Hepatocyte (in vitro differentiated cells): ENCODE results near the gene ZNF697. TPM values are rescaled to one million over a fixed set of nuclear protein-coding genes. Genes with fewer than 3 reads are reported as not detected.

Experiments used
- DNase-seq: peaks from one replicate; pipeline ENCODE4 v3.0.0-alpha.2; 2016; ENCODE audit warnings: low spot score
- H2AFZ ChIP-seq: fragments of 200-600 bp; sonication (generic); 2 replicates; pipeline ENCODE4 v1.6.0; 2016; ENCODE audit warnings: antibody characterized with exemption, mild to moderate bottlenecking
- H3K27ac ChIP-seq: fragments of 200-600 bp; sonication (generic); 2 replicates; pipeline ENCODE4 v1.5.1; 2016; ENCODE audit warnings: mild to moderate bottlenecking
- H3K27me3 ChIP-seq: fragments of 200-600 bp; sonication (generic); 2 replicates; pipeline ENCODE4 v1.6.1; 2016
- H3K36me3 ChIP-seq: fragments of 200-600 bp; sonication (generic); replicated peaks from 2 replicates; pipeline ENCODE4 v1.5.1; 2016; ENCODE audit warnings: low read depth; ENCODE audit not compliant: insufficient read depth
- H3K4me1 ChIP-seq: fragments of 200-600 bp; sonication (generic); 2 replicates; pipeline ENCODE4 v1.5.1; 2016; ENCODE audit warnings: mild to moderate bottlenecking, moderate library complexity; ENCODE audit not compliant: insufficient read depth
- H3K4me2 ChIP-seq: fragments of 200-600 bp; sonication (generic); 2 replicates; pipeline ENCODE4 v1.6.0; 2016
- H3K4me3 ChIP-seq: fragments of 200-600 bp; sonication (generic); 2 replicates; pipeline ENCODE4 v1.5.1; 2016; ENCODE audit warnings: mild to moderate bottlenecking
- H3K79me2 ChIP-seq: fragments of 200-600 bp; sonication (generic); 2 replicates; pipeline ENCODE4 v1.6.0; 2017; ENCODE audit warnings: mild to moderate bottlenecking
- H3K9me2 ChIP-seq: fragments of 200-600 bp; sonication (generic); replicated peaks from 2 replicates; pipeline ENCODE4 v1.6.0; 2017; ENCODE audit warnings: mild to moderate bottlenecking; ENCODE audit not compliant: insufficient read depth
- H3K9me3 ChIP-seq: fragments of 200-600 bp; sonication (generic); 2 replicates; pipeline ENCODE4 v1.5.1; 2016; ENCODE audit warnings: low read depth, mild to moderate bottlenecking
- H4K20me1 ChIP-seq: fragments of 200-600 bp; sonication (generic); 2 replicates; pipeline ENCODE4 v1.6.0; 2016; ENCODE audit warnings: mild to moderate bottlenecking; ENCODE audit not compliant: insufficient read depth, poor library complexity, severe bottlenecking
- EZH2 ChIP-seq: fragments of 200-600 bp; sonication (generic); IDR thresholded peaks from 2 replicates; pipeline ENCODE4 v1.6.1; 2016; ENCODE audit warnings: antibody characterized with exemption, mild to moderate bottlenecking, borderline replicate concordance
- EZH2phosphoT487 ChIP-seq: fragments of 200-600 bp; sonication (generic); IDR thresholded peaks from one replicate; pipeline ENCODE4 v1.6.1; 2018; ENCODE audit warnings: antibody characterized with exemption, mild to moderate bottlenecking, low read depth, moderate library complexity; ENCODE audit not compliant: unreplicated experiment, severe bottlenecking
- WGBS: methylation state at CpG from one replicate; pipeline ENCODE4 v1.1.6; 2016; ENCODE audit warnings: low lambda C conversion rate; ENCODE audit errors: missing lambda C conversion rate; 5-methylcytosine and 5-hydroxymethylcytosine counted together
- polyA plus RNA-seq: library from polyadenylated mRNA; unstranded; fragments of >200 nt; fragmentation: Nextera tagmentation; extraction: Ambion mirVana; gene quantifications from 2 replicates; pipeline ENCODE4 v1.2.1, GENCODE V29; 2016
- total RNA-seq: library from RNA; depleted of rRNA; stranded (reverse); fragments of >200 nt; gene quantifications from 2 replicates; pipeline ENCODE4 v1.2.3, GENCODE V29; 2014
- TF ChIP-seq, protein P1 (sequence below): fragments of 200-600 bp; sonication (generic); IDR thresholded peaks from 2 replicates; pipeline ENCODE4 v1.5.1; 2016; ENCODE audit warnings: antibody characterized with exemption, mild to moderate bottlenecking; ENCODE audit not compliant: poor library complexity

Gene ZNF697
- total and polyA plus RNA-seq, 2 experiments from 2014 or later, result 0.58 to 7.5 TPM

DNA sequence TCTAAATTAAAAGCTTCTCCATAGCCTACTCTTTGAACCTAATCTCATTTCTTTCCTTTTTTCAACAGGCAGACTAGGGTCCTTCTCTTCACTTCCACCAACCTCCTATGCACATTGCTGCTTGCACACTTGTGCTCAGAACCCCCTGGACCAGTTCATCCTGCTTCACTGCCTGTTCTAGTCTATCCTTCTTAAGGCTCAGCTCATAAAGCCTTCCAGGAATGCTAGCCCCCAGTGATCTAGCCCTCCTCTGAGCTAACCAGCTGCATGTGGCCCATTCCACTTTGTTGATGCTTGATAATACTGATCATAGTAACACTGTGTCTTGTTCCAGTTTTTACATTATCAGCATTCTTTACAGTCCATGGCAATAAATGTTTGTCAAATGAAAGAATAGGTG lies 40.7 kb upstream of the ZNF697 start:
- H3K4me3 ChIP-seq, result no peak overlapping the region
- H3K9me2 ChIP-seq, result no peaks in the 10 kb centered on the region
- H3K36me3 ChIP-seq, result no peaks in the 10 kb centered on the region
- no peak overlapping the region for H3K27ac ChIP-seq
- no peak overlapping the region for H3K4me2 ChIP-seq
- H3K27me3 ChIP-seq, result no peaks in the 10 kb centered on the region
- no peaks in the 10 kb centered on the region for H3K9me3 ChIP-seq
- TF ChIP-seq, protein P1, sequence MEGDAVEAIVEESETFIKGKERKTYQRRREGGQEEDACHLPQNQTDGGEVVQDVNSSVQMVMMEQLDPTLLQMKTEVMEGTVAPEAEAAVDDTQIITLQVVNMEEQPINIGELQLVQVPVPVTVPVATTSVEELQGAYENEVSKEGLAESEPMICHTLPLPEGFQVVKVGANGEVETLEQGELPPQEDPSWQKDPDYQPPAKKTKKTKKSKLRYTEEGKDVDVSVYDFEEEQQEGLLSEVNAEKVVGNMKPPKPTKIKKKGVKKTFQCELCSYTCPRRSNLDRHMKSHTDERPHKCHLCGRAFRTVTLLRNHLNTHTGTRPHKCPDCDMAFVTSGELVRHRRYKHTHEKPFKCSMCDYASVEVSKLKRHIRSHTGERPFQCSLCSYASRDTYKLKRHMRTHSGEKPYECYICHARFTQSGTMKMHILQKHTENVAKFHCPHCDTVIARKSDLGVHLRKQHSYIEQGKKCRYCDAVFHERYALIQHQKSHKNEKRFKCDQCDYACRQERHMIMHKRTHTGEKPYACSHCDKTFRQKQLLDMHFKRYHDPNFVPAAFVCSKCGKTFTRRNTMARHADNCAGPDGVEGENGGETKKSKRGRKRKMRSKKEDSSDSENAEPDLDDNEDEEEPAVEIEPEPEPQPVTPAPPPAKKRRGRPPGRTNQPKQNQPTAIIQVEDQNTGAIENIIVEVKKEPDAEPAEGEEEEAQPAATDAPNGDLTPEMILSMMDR, result no peak
- TF ChIP-seq EZH2 (no peak), EZH2phosphoT487 (no peak)
- H3K4me1 ChIP-seq, result no peaks in the 10 kb centered on the region
- no peak for DNase-seq
- no peaks in the 10 kb centered on the region for H4K20me1 ChIP-seq
- H2AFZ ChIP-seq, result no peak overlapping the region
- no peaks in the 10 kb centered on the region for H3K79me2 ChIP-seq

DNA sequence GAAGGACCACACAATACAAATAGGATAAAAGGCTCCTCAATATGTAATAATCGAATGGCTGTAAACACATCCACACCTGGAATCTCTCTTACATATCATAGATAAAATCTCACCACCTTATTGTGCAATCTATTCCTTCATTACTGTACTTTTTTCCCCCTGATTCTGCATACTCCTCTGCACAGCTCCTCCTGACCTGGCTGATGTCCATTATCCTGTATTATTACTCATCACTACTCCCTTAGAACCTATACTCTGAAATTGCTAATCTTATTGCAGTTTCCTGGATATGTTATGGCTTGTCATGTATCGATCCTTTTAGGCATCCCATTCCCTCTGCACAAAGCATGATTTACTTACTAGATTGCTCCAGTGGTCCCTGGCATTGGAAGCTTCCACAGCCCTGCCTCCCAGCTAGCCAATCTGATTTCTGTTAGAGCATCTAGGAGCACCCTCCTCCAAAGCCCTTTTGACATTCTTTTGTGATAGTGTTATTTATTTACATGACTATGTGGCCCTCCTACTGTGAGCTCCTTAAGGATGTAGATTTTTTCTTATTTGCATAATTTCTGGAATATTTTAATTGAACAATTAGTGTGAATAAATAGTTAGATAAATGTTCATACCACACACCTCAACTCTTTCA lies 39.5 kb upstream of the ZNF697 start:
- Histone ChIP-seq H4K20me1 (no peaks in the 10 kb centered on the region), H3K4me3 (no peak overlapping the region), H2AFZ (no peak overlapping the region), H3K9me3 (no peaks in the 10 kb centered on the region), H3K79me2 (no peaks in the 10 kb centered on the region), H3K27ac (no peak overlapping the region), H3K27me3 (no peaks in the 10 kb centered on the region), H3K4me2 (no peak overlapping the region), H3K9me2 (no peaks in the 10 kb centered on the region), H3K4me1 (no peaks in the 10 kb centered on the region), H3K36me3 (no peaks in the 10 kb centered on the region)
- TF ChIP-seq EZH2phosphoT487 (no peak), EZH2 (no peak)
- TF ChIP-seq, protein P1, result no peak
- no peak for DNase-seq
- 75% methylated on average over 2 of the region's 2 CpGs for WGBS

DNA sequence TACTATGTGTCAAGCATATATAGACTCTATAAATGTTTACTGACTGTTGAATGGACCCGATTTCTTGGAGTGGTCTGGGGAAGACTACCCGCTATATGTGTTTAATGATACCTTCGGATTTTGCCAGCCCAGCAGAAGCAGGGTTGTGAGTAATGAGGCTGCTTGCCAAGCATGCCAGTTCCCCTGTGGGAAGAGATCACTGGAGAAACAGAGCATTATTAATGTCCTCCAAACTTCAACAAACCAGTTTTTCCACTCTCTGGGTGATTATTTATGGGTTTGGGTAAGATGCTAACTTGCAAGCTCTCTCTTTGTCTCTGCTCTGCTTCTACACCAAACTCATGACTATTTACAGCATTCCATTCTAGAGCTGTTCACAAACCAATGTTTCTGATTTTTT lies 38.6 kb upstream of the ZNF697 start:
- no peaks in the 10 kb centered on the region for H3K9me3 ChIP-seq
- H3K27me3 ChIP-seq, result no peaks in the 10 kb centered on the region
- H2AFZ ChIP-seq, result no peak overlapping the region
- H3K9me2 ChIP-seq, result no peaks in the 10 kb centered on the region
- TF ChIP-seq EZH2phosphoT487, result no peak
- TF ChIP-seq, protein P1, result no peak
- TF ChIP-seq EZH2, result no peak
- peak; percentile 14 for DNase-seq
- H3K79me2 ChIP-seq, result no peaks in the 10 kb centered on the region
- H3K4me1 ChIP-seq, result no peaks in the 10 kb centered on the region
- no peaks in the 10 kb centered on the region for H4K20me1 ChIP-seq
- no peak overlapping the region for H3K4me3 ChIP-seq
- H3K4me2 ChIP-seq, result no peak overlapping the region
- no peaks in the 10 kb centered on the region for H3K36me3 ChIP-seq
- peak overlapping the region; percentile 8 for H3K27ac ChIP-seq
- WGBS, result 84% methylated on average over 3 of the region's 3 CpGs
